NT2/D1 (cell line): Measurements from ENCODE around the gene OTOF.
A peak's percentile ranks its signal among the peaks of the same experiment; 100 is the strongest.

Experiments used
- DNase-seq: peaks from one replicate; pipeline ENCODE4 v3.0.0-alpha.2; 2011; ENCODE audit warnings: low read depth, low spot score
- H3K27me3 ChIP-seq: 2 replicates; pipeline ENCODE4 v1.6.0; 2011; ENCODE audit warnings: mild to moderate bottlenecking; ENCODE audit not compliant: insufficient read length, insufficient read depth
- H3K36me3 ChIP-seq: 2 replicates; pipeline ENCODE4 v1.6.1; 2011; ENCODE audit warnings: mild to moderate bottlenecking, low read length, mixed read lengths; ENCODE audit not compliant: insufficient read depth, insufficient read length
- H3K4me1 ChIP-seq: 2 replicates; pipeline ENCODE4 v1.5.1; 2011; ENCODE audit not compliant: insufficient read depth, insufficient read length
- H3K4me3 ChIP-seq: 2 replicates; pipeline ENCODE4 v1.5.1; 2011; ENCODE audit warnings: low read depth; ENCODE audit not compliant: insufficient read length
- H3K9ac ChIP-seq: 2 replicates; pipeline ENCODE4 v1.6.0; 2011; ENCODE audit warnings: low read depth; ENCODE audit not compliant: insufficient read length
- H3K9me3 ChIP-seq: 2 replicates; pipeline ENCODE4 v1.5.1; 2011; ENCODE audit warnings: mild to moderate bottlenecking, low read length; ENCODE audit not compliant: insufficient read depth
- SUZ12 ChIP-seq: IDR thresholded peaks from 2 replicates; pipeline ENCODE4 v1.6.1; 2011; ENCODE audit not compliant: insufficient read length, insufficient read depth; ENCODE audit errors: extremely low read depth
- YY1 ChIP-seq: IDR thresholded peaks from 2 replicates; pipeline ENCODE4 v1.6.1; 2011; ENCODE audit not compliant: insufficient read length, insufficient read depth
- ZNF274 ChIP-seq: IDR thresholded peaks from 2 replicates; pipeline ENCODE4 v1.6.1; 2011; ENCODE audit warnings: mild to moderate bottlenecking, low read depth, low read length

The OTOF gene

GRCh38 chr2:26479789-26480565, 2.1 kb upstream of the OTOF start:
- no peak for TF ChIP-seq YY1
- no peak for TF ChIP-seq ZNF274
- no peak for TF ChIP-seq SUZ12
- H3K27me3 ChIP-seq: no peaks in the 10 kb centered on the region
- peaks cover 22% of the 10 kb centered on the region for H3K4me1 ChIP-seq
- no peaks in the 10 kb centered on the region for H3K36me3 ChIP-seq
- H3K9ac ChIP-seq: peak overlapping the region; percentile 4
- DNase-seq: no peak
- H3K4me3 ChIP-seq: no peak overlapping the region
- H3K9me3 ChIP-seq: no peaks in the 10 kb centered on the region

- Histone ChIP-seq H3K9ac (peak overlapping the region; percentile 4), H3K4me1 (peaks cover 22% of the 10 kb centered on the region)
These were observed 1.3 kb upstream of the OTOF start for GRCh38 chr2:26479131-26479788.

GRCh38 chr2:26478366-26478765, 442 bp upstream of the OTOF start:
- TF ChIP-seq ZNF274 (no peak), YY1 (no peak), SUZ12 (no peak)
- H3K4me1 ChIP-seq: peaks cover 22% of the 10 kb centered on the region
- no peak for DNase-seq
- H3K9ac ChIP-seq: no peak overlapping the region
- H3K27me3 ChIP-seq: no peaks in the 10 kb centered on the region
- no peaks in the 10 kb centered on the region for H3K36me3 ChIP-seq
- no peaks in the 10 kb centered on the region for H3K9me3 ChIP-seq
- no peak overlapping the region for H3K4me3 ChIP-seq

More at GRCh38 chr2:26479131-26479788, 1.3 kb upstream of the OTOF start:
- Histone ChIP-seq H3K27me3 (no peaks in the 10 kb centered on the region), H3K36me3 (no peaks in the 10 kb centered on the region), H3K9me3 (no peaks in the 10 kb centered on the region), H3K4me3 (no peak overlapping the region)
- TF ChIP-seq SUZ12: no peak
- no peak for TF ChIP-seq ZNF274
- no peak for TF ChIP-seq YY1
- DNase-seq: no peak

- H3K4me3 ChIP-seq: no peak overlapping the region
- H3K27me3 ChIP-seq: no peaks in the 10 kb centered on the region
- H3K36me3 ChIP-seq: no peaks in the 10 kb centered on the region
- H3K4me1 ChIP-seq: peaks cover 17% of the 10 kb centered on the region
- DNase-seq: no peak
- no peak for TF ChIP-seq ZNF274
- no peak for TF ChIP-seq YY1
- no peak for TF ChIP-seq SUZ12
- no peak overlapping the region for H3K9ac ChIP-seq
- H3K9me3 ChIP-seq: no peaks in the 10 kb centered on the region
These were observed 606 bp downstream of the OTOF start for GRCh38 chr2:26477126-26477910.

GRCh38 chr2:26475832-26476501, 2.0 kb downstream of the OTOF start:
- Histone ChIP-seq H3K4me3 (no peak overlapping the region), H3K9me3 (no peaks in the 10 kb centered on the region), H3K27me3 (no peaks in the 10 kb centered on the region), H3K4me1 (peaks cover 19% of the 10 kb centered on the region), H3K36me3 (no peaks in the 10 kb centered on the region), H3K9ac (peak overlapping the region; percentile 36)
- TF ChIP-seq ZNF274 (no peak), SUZ12 (no peak), YY1 (no peak)
- no peak for DNase-seq

- Histone ChIP-seq H3K36me3 (no peaks in the 10 kb centered on the region), H3K27me3 (no peaks in the 10 kb centered on the region), H3K4me1 (peaks cover 14% of the 10 kb centered on the region), H3K9ac (no peak overlapping the region), H3K4me3 (no peak overlapping the region), H3K9me3 (no peaks in the 10 kb centered on the region)
- DNase-seq: no peak
- TF ChIP-seq SUZ12 (no peak), ZNF274 (no peak), YY1 (no peak)
These were observed 2.9 kb downstream of the OTOF start for GRCh38 chr2:26475037-26475436.
